Neuronal stem cell (in vitro differentiated cells): Measurements from ENCODE around the gene ZMIZ1.

Experiments used
- DNase-seq: peaks from one replicate; pipeline ENCODE4 v3.0.0-alpha.2; 2013; ENCODE audit warnings: low spot score
- H2AFZ ChIP-seq: one replicate; pipeline ENCODE4 v1.6.1; 2013; ENCODE audit warnings: mild to moderate bottlenecking, low read length, inconsistent platforms
- H2AK5ac ChIP-seq: 2 replicates; pipeline ENCODE4 v1.6.1; 2013; ENCODE audit warnings: low read depth, mild to moderate bottlenecking, inconsistent platforms, low read length, moderate library complexity, mixed read lengths
- H2BK120ac ChIP-seq: 2 replicates; pipeline ENCODE4 v1.6.1; 2013; ENCODE audit warnings: low read depth, mild to moderate bottlenecking, inconsistent platforms, low read length, moderate library complexity, mixed read lengths
- H2BK12ac ChIP-seq: one replicate; pipeline ENCODE4 v1.6.1; 2013; ENCODE audit warnings: low read length, inconsistent platforms
- H2BK15ac ChIP-seq: 2 replicates; pipeline ENCODE4 v1.6.1; 2013; ENCODE audit warnings: mild to moderate bottlenecking, low read length, inconsistent platforms, mixed read lengths
- H2BK5ac ChIP-seq: one replicate; pipeline ENCODE4 v1.6.1; 2013; ENCODE audit warnings: inconsistent platforms, mild to moderate bottlenecking, low read length, moderate library complexity
- H3K14ac ChIP-seq: one replicate; pipeline ENCODE4 v1.6.1; 2013; ENCODE audit warnings: low read length, inconsistent platforms
- H3K18ac ChIP-seq: 2 replicates; pipeline ENCODE4 v1.6.1; 2013; ENCODE audit warnings: low read length, inconsistent platforms
- H3K23ac ChIP-seq: 2 replicates; pipeline ENCODE4 v1.6.1; 2013; ENCODE audit warnings: low read depth, mild to moderate bottlenecking, mixed read lengths, low read length, inconsistent platforms; ENCODE audit not compliant: poor library complexity
- H3K27ac ChIP-seq: replicated peaks from 3 replicates; pipeline ENCODE4 v1.5.1; 2013; ENCODE audit warnings: low read length, inconsistent platforms
- H3K27me3 ChIP-seq, 3 experiments: 2 replicates each; pipeline ENCODE4 v1.6.1; 2013; ENCODE audit warnings: low read length in 3 of 3, mild to moderate bottlenecking in 2 of 3, inconsistent platforms in 1 of 3, low read depth in 1 of 3, mixed read lengths in 1 of 3, moderate library complexity in 1 of 3; ENCODE audit not compliant: control insufficient read depth in 3 of 3, insufficient read depth in 3 of 3
- H3K36me3 ChIP-seq, 2 donors: replicated peaks in 1 of 2; 2 replicates each; pipeline ENCODE4 v1.6.1; 2013; ENCODE audit warnings: low read length in 2 of 2; ENCODE audit not compliant: control insufficient read depth in 2 of 2, insufficient read depth in 2 of 2
- H3K4ac ChIP-seq: 2 replicates; pipeline ENCODE4 v1.6.1; 2013; ENCODE audit warnings: inconsistent platforms, mild to moderate bottlenecking, low read length, moderate library complexity
- H3K4me1 ChIP-seq, 2 donors: 1 replicate in 1 of 2; 2 replicates in 1 of 2; pipeline ENCODE4 v1.6.1; 2013; ENCODE audit warnings: low read length in 2 of 2, low read depth in 1 of 2; ENCODE audit not compliant: control insufficient read depth in 2 of 2, insufficient read depth in 1 of 2
- H3K4me2 ChIP-seq: one replicate; pipeline ENCODE4 v1.6.1; 2013; ENCODE audit warnings: mild to moderate bottlenecking, low read length, inconsistent platforms; ENCODE audit not compliant: insufficient read depth, poor library complexity, severe bottlenecking
- H3K4me3 ChIP-seq, 2 donors: 2 replicates each; pipeline ENCODE4 v1.5.1; 2013; ENCODE audit warnings: low read length in 2 of 2, mild to moderate bottlenecking in 2 of 2, inconsistent platforms in 1 of 2, moderate library complexity in 1 of 2
- H3K79me1 ChIP-seq: one replicate; pipeline ENCODE4 v1.6.1; 2013; ENCODE audit warnings: low read depth, mild to moderate bottlenecking, inconsistent platforms, low read length, moderate library complexity
- H3K9ac ChIP-seq: one replicate; pipeline ENCODE4 v1.6.1; 2013; ENCODE audit warnings: mild to moderate bottlenecking, low read depth, low read length, inconsistent platforms; ENCODE audit not compliant: poor library complexity
- H3K9me3 ChIP-seq, 2 donors: replicated peaks in 1 of 2; 2 replicates each; pipeline versions ENCODE3 to v1.6.1; 2013; ENCODE audit warnings: low read length in 2 of 2, mild to moderate bottlenecking in 2 of 2, inconsistent platforms in 1 of 2, low read depth in 1 of 2, mixed read lengths in 1 of 2, moderate library complexity in 1 of 2; ENCODE audit not compliant: control insufficient read depth in 2 of 2, insufficient read depth in 1 of 2
- H4K8ac ChIP-seq: one replicate; pipeline ENCODE4 v1.6.1; 2013; ENCODE audit warnings: low read depth, mild to moderate bottlenecking, inconsistent platforms, low read length, moderate library complexity
- H4K91ac ChIP-seq: one replicate; pipeline ENCODE4 v1.6.1; 2013; ENCODE audit warnings: low read length, low read depth, mild to moderate bottlenecking, inconsistent platforms; ENCODE audit not compliant: poor library complexity
- WGBS, 2 donors: extraction: QIAGEN DNeasy Blood & Tissue Kit; methylation state at CpG; one replicate each; pipeline ENCODE4 v1.1.7; 2013; ENCODE audit warnings: missing lambda C conversion rate in 2 of 2, mixed read lengths in 1 of 2; ENCODE audit not compliant: insufficient read length in 2 of 2, insufficient replicate concordance in 1 of 2; ENCODE audit errors: extremely low coverage in 2 of 2; 5-methylcytosine and 5-hydroxymethylcytosine counted together

Gene ZMIZ1

DNA sequence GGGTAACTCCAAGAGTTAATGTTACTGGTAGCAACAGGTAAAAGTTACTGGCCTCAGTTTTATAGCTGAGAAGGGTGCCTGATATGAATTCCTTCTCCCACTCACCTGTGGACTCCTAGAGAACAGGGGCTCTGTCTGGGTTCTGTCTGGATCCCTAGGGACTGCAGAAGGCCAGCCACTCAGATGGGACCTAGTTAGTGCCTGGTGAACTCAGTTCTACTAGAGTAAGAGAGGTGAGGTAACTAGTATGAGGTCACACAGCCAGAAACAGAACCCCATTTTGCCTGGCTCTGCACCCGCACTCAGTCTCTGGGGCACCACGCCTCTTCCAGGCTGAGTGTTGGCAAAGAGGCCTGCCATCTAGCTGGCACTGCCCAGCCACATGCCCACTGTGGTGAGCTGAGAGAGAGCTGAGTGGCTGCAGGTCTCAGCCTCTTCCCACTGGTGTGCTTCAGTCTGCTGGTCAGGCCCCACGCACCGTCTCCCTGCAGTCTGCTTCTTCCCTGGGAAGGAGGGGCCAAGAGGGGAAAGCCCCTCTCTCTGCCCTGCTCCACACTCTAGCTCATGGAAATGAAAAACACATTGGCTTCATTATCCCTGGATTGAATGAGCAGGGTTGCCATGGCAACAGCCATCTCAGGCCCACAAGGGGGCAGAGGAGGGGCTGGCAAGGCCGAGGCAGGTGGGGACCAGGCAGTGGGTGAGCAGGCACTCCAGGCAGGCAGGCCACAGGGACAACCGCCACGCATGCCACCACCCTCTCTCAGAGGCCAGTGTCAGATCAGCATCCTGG is 110.6 kb downstream of the ZMIZ1 start:
- H2BK120ac ChIP-seq: no peak overlapping the region
- no peak overlapping the region for H4K91ac ChIP-seq
- H2BK15ac ChIP-seq: peak overlapping the region; percentile 5
- no peaks in the 10 kb centered on the region for H3K27me3 ChIP-seq
- H3K4me1 ChIP-seq: peaks cover 65 to 70% of the 10 kb centered on the region in 2 donors
- WGBS, 2 donors: no CpG with 5 or more reads among the region's 7 CpGs
- H3K9me3 ChIP-seq: no peaks in the 10 kb centered on the region
- no peak overlapping the region for H3K14ac ChIP-seq
- H3K27ac ChIP-seq: peak overlapping the region; percentile 45
- peak overlapping the region; percentile 54 for H2AK5ac ChIP-seq
- peak overlapping the region; percentile 86 for H3K18ac ChIP-seq
- no peak overlapping the region for H3K4ac ChIP-seq
- H2BK5ac ChIP-seq: peak overlapping the region; percentile 57
- peak; percentile 80 for DNase-seq
- no peak overlapping the region for H3K23ac ChIP-seq
- H4K8ac ChIP-seq: no peak overlapping the region
- no peak overlapping the region for H2BK12ac ChIP-seq
- peaks cover 2 to 15% of the 10 kb centered on the region in 2 donors for H3K36me3 ChIP-seq
- no peak overlapping the region for H3K4me3 ChIP-seq
- peak overlapping the region; percentile 49 for H3K4me2 ChIP-seq
- peaks cover 15% of the 10 kb centered on the region for H3K79me1 ChIP-seq
- H2AFZ ChIP-seq: no peak overlapping the region
- peak overlapping the region; percentile 71 for H3K9ac ChIP-seq

DNA sequence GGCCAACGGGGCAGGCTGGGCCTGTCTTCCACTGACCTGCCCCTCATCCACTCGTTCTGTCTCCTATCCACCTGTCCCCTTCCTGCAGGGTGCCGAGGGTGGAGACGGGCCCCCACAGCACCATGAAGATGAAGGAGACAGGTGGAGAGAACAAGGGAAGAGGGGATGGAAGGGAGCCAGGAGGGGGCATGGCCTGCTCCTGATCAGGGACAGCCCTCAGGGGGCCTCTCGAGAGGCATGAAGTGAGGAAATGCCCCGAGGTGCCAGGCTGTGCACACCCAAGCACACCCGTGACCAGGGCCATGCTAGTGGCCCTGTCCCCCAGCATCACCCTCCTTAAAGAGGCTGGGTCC is 111.2 kb downstream of the ZMIZ1 start:
- Histone ChIP-seq H3K9ac (peak overlapping the region; percentile 5), H3K18ac (peak overlapping the region; percentile 78), H2BK12ac (no peak overlapping the region), H3K14ac (no peak overlapping the region), H2BK5ac (no peak overlapping the region), H4K91ac (no peak overlapping the region), H2AK5ac (peak overlapping the region; percentile 94), H3K9me3 (no peaks in the 10 kb centered on the region), H4K8ac (no peak overlapping the region), H3K4me2 (no peak overlapping the region), H2BK120ac (no peak overlapping the region), H3K4ac (no peak overlapping the region), H2BK15ac (peak overlapping the region; percentile 53), H3K36me3 (peaks cover 2 to 10% of the 10 kb centered on the region in 2 donors), H3K27me3 (no peaks in the 10 kb centered on the region), H3K79me1 (peaks cover 15% of the 10 kb centered on the region), H3K27ac (no peak overlapping the region), H3K4me3 (no peak overlapping the region), H2AFZ (no peak overlapping the region), H3K23ac (no peak overlapping the region), H3K4me1 (peaks cover 71 to 75% of the 10 kb centered on the region in 2 donors)
- no CpG with 5 or more reads among the region's 7 CpGs for WGBS, 2 donors
- no peak for DNase-seq

DNA sequence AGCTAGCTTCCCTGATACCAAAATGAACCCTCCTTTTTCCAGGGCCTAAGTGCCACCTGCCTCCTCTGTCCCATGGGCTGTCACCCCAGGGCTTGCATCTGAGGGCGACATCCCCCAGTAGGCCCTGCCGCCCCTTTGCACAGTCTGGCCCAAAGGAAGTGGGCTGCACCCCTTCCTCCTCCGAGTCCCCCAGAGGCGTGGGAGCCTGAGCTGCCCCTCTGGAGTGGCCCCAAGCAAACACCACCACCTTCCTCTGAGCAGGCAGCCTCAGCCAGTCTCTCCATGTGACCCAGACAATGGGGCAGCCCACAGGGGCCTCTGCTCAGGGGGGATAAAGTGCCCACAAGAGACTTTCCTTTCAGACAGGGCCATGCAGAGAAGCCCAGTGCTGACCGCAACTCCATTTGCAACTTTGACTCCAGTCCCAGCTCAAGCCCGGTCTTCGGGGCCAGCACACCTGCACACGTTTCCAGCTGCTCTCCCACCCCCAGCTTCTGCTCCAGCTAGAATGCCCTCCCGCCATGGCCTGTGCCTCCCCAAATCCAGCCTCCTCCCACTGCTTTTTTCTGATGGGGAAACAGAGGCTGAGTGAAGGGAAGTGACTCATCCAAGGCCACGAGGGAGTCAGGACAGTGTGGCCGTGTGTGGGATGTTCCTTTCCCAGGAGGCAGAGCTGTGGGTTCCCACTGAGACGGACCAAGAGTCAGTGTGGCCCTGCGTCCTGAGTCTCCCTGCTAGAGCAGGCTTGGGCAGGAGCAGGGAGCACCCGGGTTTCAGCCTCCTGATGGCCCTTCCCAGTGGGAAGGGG is 111.9 kb downstream of the ZMIZ1 start:
- Histone ChIP-seq H3K4me1 (peaks cover 70 to 80% of the 10 kb centered on the region in 2 donors), H3K27ac (no peak overlapping the region)

DNA sequence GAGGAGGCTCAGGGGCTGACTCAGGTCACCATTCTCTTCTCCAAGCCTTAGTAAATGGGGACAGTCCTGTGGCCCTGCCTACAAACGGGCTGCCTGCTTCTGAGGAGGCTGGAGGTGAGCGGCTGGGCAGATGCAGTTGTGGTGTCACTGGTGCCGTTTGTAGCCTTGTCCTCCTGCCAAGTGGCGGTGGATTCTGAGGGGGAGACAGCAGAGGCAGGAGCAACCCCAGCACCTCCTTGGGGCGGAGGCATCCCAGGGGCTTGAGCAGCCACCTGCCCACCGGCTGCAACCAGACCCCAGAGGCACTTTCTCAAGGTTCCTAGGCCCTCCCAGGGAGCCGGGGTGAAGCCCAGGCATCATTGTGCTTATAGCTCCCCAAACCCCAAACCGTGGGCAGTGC is 112.5 kb downstream of the ZMIZ1 start:
- no peak overlapping the region for H3K4ac ChIP-seq
- peaks cover 2 to 10% of the 10 kb centered on the region in 2 donors for H3K36me3 ChIP-seq
- no peak overlapping the region for H3K14ac ChIP-seq
- H2BK12ac ChIP-seq: no peak overlapping the region
- no peak overlapping the region for H4K91ac ChIP-seq
- no peak overlapping the region for H3K9ac ChIP-seq
- no peak overlapping the region for H3K27ac ChIP-seq
- peak overlapping the region; percentile 94 for H2AK5ac ChIP-seq
- H2BK120ac ChIP-seq: no peak overlapping the region
- peaks cover 70 to 86% of the 10 kb centered on the region in 2 donors for H3K4me1 ChIP-seq
- no peaks in the 10 kb centered on the region for H3K27me3 ChIP-seq
- peak overlapping the region; percentile 45 for H3K23ac ChIP-seq
- peak overlapping the region; percentile 7 for H2BK15ac ChIP-seq
- no CpG with 5 or more reads among the region's 8 CpGs for WGBS, 2 donors
- peaks cover 13% of the 10 kb centered on the region for H3K79me1 ChIP-seq
- no peak overlapping the region for H4K8ac ChIP-seq
- no peak overlapping the region for H3K4me3 ChIP-seq
- H2AFZ ChIP-seq: no peak overlapping the region
- no peak overlapping the region for H2BK5ac ChIP-seq
- no peak overlapping the region for H3K4me2 ChIP-seq
- no peaks in the 10 kb centered on the region for H3K9me3 ChIP-seq
- H3K18ac ChIP-seq: peak overlapping the region; percentile 4
- DNase-seq: no peak

More for the DNA sequence above, 111.9 kb downstream of the ZMIZ1 start:
- H3K79me1 ChIP-seq: peaks cover 15% of the 10 kb centered on the region
- H4K8ac ChIP-seq: no peak overlapping the region
- H3K23ac ChIP-seq: peak overlapping the region; percentile 45
- H3K4me3 ChIP-seq: no peak overlapping the region
- peak overlapping the region; percentile 49 for H3K14ac ChIP-seq
- peak overlapping the region; percentile 94 for H2AK5ac ChIP-seq
- peaks cover 2 to 10% of the 10 kb centered on the region in 2 donors for H3K36me3 ChIP-seq
- peak overlapping the region; percentile 89 for H2BK12ac ChIP-seq
- WGBS, 2 donors: no CpG with 5 or more reads among the region's 14 CpGs
- peak overlapping the region; percentile 19 for H3K4me2 ChIP-seq
- no peak for DNase-seq
- peak overlapping the region; percentile 53 for H3K9ac ChIP-seq
- H2AFZ ChIP-seq: no peak overlapping the region
- H3K27me3 ChIP-seq: no peaks in the 10 kb centered on the region
- no peaks in the 10 kb centered on the region for H3K9me3 ChIP-seq
- no peak overlapping the region for H3K4ac ChIP-seq
- peak overlapping the region; percentile 78 for H3K18ac ChIP-seq
- no peak overlapping the region for H2BK5ac ChIP-seq
- H2BK120ac ChIP-seq: no peak overlapping the region
- peak overlapping the region; percentile 53 for H2BK15ac ChIP-seq
- H4K91ac ChIP-seq: no peak overlapping the region
